ENCODE results near the gene LAX1.
"Not testable (repeated sequence)": the region's sequence is repeated elsewhere in the genome, so short reads cannot be mapped to it uniquely, and the experiment has no call there.

LAX1 gene, protein sequence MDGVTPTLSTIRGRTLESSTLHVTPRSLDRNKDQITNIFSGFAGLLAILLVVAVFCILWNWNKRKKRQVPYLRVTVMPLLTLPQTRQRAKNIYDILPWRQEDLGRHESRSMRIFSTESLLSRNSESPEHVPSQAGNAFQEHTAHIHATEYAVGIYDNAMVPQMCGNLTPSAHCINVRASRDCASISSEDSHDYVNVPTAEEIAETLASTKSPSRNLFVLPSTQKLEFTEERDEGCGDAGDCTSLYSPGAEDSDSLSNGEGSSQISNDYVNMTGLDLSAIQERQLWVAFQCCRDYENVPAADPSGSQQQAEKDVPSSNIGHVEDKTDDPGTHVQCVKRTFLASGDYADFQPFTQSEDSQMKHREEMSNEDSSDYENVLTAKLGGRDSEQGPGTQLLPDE

DNA sequence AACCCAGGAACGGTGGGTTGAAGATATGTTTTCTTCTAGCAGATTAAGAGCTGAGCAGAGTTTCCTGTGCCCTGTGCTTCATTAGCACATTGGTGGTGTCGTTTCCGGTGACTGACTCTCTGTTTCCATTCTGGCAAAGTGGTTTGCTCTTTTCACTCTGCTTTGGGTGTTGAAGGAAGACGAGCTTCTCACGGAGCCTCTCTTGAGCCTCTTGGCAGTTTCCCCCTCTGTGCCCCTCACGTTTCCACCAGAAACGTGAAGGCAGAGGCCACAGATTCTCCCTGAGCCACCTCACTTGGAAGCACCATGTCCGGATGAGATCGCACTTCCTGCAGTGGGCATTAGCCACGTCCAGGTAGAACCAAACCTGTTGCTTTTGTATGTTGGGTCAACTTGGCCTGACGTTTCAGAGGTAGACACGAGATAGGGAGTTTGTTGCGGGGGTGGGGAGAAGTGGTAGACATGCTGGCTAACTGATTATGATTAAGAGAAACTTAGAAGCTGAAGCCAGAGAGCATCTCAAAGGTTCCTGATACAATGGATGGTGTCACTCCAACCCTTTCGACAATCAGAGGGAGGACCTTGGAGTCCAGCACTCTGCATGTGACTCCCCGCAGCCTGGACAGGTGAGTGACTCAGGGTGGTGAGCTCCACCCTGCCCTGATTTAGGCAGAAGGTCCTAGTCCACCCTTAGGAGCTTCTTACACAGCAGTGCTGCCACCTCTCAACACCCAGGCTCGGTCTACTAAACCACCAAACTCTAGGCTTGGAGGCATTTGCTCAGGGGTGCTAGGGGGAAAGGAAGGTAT, at the start of gene LAX1:
LAX1 (plus strand) TSS at position 155 of the 809 bp plus-strand sequence; CDS start at position 538, 383 bp downstream.
- DNase-seq (ENCODE audit: low read depth in 1 of 2, low spot score in 1 of 2), result no peak
- in situ Hi-C loops (cut with HindIII; ENCODE audit: low pct_unique_long_range_greater_than_20kb, low sequenced_read_pairs), result no loop called here
- TF ChIP-seq JUND (IDR thresholded peaks at IDR 0.05; ENCODE audit: low read depth), result no peak

DNA sequence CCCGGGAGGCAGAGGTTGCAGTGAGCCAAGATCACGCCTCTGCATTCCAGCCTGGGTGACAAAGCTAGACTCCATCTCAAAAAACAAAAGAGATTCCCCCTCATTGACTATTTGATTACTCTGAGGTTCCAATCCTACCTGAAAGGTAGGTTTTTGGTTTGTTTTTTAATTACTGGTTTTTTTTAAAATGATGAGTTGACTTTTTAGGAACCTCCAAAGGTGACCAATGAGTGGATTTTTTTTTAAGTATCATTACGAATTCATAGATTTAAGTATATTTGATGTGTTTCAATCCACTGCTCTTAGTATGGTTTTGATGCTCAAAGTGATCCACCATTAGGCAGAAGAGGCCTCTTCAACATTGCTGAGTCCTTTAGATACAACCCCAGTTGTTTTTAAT, 47.9 kb upstream of the LAX1 start:
- in situ Hi-C loops (cut with HindIII; ENCODE audit: low pct_unique_long_range_greater_than_20kb, low sequenced_read_pairs), result no loop called here
- DNase-seq (ENCODE audit: low read depth in 1 of 2, low spot score in 1 of 2), result no peak
- TF ChIP-seq JUND (IDR thresholded peaks at IDR 0.05; ENCODE audit: low read depth), result no peak

DNA sequence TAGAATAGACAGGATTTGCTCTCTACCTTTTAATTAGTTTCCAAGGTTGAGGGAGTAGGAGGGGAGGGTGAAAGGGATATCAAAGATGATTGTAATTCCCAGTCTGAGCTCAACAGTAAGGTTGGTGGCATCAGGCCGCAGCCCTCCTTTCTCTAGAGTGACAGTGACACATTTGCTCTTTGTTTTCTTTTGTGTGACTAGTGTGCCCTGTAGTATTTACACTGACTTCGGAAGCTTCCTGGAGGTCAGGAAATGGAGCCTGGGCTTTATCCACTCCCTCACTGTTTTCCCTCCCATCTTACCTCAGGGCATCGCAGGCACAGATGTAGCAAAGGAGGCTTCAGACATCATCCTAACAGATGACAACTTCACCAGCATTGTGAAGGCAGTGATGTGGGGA, 44.7 kb upstream of the LAX1 start:
- no peak for DNase-seq (ENCODE audit: low read depth in 1 of 2, low spot score in 1 of 2)
- TF ChIP-seq JUND (IDR thresholded peaks at IDR 0.05; ENCODE audit: low read depth), result no peak
- in situ Hi-C loops (cut with HindIII; ENCODE audit: low pct_unique_long_range_greater_than_20kb, low sequenced_read_pairs), result no loop called here

DNA sequence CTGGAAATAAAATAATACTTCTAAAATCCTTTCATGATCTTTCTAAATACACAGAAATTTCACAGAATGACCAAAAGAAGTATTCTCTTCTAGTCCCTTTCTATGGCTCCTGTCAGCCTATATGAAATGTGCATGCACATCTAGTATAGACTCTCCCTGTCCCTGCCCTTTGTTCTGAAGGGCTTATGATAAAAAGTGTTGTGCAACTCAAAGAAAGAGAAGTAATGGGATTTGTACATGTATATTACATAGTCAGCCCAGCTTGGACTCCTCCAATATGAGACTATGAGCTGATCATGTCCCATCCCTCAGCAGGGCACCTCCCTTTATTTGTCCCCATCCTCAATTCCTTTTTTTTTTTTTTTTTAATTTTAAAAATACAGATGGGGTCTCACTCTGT, 42.1 kb upstream of the LAX1 start:
- no peak for TF ChIP-seq JUND (IDR thresholded peaks at IDR 0.05; ENCODE audit: low read depth)
- no peak for DNase-seq (ENCODE audit: low read depth in 1 of 2, low spot score in 1 of 2)
- in situ Hi-C loops (cut with HindIII; ENCODE audit: low pct_unique_long_range_greater_than_20kb, low sequenced_read_pairs), result no loop called here

DNA sequence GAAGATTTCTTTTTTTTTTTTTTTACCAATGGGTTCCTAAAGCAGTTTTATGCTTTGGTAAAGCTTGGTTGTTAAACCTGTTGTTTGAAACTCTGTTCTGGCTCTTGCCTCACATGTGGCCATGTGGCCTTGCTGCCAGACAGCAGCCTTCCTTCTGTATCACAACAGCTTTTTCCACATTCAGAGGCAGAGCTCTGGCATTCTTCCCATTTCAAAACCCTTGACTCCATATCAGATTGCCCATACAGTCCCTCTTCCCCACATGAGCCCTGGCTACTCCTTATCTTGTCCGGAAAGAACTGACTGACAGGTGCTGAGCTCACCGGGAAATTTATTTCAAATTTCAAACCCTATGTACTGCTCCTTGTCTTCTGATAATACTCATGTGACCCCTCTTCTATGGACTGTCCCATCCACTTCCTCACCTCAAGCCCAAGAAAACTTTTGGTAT, 38.5 kb upstream of the LAX1 start:
- in situ Hi-C loops (cut with HindIII; ENCODE audit: low pct_unique_long_range_greater_than_20kb, low sequenced_read_pairs), result no loop called here
- no peak for TF ChIP-seq JUND (IDR thresholded peaks at IDR 0.05; ENCODE audit: low read depth)

DNA sequence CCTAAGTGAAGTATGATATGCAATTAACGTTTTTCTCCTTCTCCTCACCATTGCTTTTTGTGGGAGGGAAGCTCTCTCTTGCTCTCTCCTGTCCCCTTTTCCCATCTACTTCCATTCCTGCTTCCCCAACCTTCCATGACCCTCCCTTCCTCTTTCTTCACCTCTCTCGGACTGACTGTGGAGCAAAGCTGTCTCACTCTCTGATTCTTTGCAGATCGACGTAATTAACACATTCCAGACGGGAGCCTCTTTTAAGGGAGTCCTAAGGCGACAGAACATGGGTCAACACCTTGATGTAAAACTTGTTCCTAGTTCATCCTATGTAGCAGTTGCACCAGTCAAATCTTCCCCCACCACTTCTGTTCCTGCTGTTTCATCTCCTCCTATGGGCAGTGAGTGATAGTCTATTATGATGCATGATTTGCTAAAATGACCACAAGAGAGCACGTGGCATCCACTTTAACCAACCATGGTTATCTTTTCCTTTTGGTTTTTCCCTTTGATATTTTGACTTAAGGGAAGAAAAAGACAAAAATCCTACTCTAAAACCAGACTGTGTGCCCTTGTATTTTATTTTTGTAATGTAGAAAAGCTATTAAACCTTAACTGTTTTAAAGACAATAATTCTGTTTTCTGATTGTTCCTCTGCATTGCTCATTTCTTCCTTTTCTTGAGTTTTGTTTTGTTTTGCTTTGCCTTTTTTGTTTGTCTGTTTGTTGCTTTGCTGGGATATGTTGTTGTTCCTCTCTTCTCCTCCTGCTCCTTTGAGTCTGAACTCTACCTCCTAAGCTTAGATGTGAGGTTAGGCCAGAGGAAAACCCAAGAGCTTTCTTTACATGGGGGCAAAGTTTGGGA, 31.7 kb upstream of the LAX1 start:
- in situ Hi-C loops (cut with HindIII; ENCODE audit: low pct_unique_long_range_greater_than_20kb, low sequenced_read_pairs), result no loop called here

More for the DNA sequence above, 38.5 kb upstream of the LAX1 start:
- DNase-seq (ENCODE audit: low read depth in 1 of 2, low spot score in 1 of 2), result no peak

DNA sequence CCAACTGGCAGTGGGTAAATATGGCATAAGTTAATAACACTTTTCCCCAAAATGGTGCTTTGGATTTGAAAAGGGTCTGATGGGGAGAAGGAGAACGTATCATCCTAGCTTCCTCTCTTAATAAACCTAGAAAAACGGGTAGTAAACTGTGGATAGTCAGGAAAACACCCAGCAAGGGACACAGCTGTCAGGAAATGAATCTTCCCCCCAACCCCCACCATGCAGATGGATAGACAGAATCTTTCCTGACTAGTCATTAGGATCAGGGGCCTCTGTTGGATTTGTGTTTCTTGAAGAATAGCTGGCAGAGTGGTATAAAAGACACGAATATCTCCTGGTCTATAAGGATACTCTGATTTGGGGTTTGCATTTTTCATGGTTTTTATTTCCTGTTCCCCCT, 22.5 kb upstream of the LAX1 start:
- DNase-seq (ENCODE audit: low read depth in 1 of 2, low spot score in 1 of 2), result no peak
- in situ Hi-C loops (cut with HindIII; ENCODE audit: low pct_unique_long_range_greater_than_20kb, low sequenced_read_pairs), result no loop called here
- TF ChIP-seq JUND (IDR thresholded peaks at IDR 0.05; ENCODE audit: low read depth), result no peak

More for the DNA sequence above, 31.7 kb upstream of the LAX1 start:
- TF ChIP-seq JUND (IDR thresholded peaks at IDR 0.05; ENCODE audit: low read depth), result no peak
- no peak for DNase-seq (ENCODE audit: low read depth in 1 of 2, low spot score in 1 of 2)

DNA sequence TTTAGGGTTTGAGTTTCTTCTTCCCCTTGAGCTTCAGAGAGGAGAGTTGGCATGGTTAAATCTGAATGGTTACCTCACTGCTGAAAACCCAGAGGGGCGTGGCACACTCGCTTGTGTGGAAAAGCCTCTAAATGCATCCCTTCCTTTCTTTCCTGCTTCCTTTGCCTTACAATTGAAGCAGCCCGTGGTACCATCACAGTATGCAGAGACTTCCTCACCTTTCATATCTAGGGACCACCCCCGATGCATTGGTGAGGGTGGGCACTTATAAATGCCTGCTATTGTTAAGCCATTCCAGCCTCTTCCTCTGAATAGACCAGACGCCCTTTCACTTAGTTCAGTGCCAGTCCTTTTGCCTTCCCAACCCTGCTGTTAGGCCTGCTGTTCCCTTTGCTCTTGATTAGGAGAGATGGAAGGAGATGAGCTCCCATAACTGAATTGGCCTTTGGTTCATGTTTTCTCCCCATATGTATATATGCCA, 21.9 kb upstream of the LAX1 start:
- in situ Hi-C loops (cut with HindIII; ENCODE audit: low pct_unique_long_range_greater_than_20kb, low sequenced_read_pairs), result no loop called here
- DNase-seq (ENCODE audit: low read depth in 1 of 2, low spot score in 1 of 2), result no peak
- TF ChIP-seq JUND (IDR thresholded peaks at IDR 0.05; ENCODE audit: low read depth), result no peak

DNA sequence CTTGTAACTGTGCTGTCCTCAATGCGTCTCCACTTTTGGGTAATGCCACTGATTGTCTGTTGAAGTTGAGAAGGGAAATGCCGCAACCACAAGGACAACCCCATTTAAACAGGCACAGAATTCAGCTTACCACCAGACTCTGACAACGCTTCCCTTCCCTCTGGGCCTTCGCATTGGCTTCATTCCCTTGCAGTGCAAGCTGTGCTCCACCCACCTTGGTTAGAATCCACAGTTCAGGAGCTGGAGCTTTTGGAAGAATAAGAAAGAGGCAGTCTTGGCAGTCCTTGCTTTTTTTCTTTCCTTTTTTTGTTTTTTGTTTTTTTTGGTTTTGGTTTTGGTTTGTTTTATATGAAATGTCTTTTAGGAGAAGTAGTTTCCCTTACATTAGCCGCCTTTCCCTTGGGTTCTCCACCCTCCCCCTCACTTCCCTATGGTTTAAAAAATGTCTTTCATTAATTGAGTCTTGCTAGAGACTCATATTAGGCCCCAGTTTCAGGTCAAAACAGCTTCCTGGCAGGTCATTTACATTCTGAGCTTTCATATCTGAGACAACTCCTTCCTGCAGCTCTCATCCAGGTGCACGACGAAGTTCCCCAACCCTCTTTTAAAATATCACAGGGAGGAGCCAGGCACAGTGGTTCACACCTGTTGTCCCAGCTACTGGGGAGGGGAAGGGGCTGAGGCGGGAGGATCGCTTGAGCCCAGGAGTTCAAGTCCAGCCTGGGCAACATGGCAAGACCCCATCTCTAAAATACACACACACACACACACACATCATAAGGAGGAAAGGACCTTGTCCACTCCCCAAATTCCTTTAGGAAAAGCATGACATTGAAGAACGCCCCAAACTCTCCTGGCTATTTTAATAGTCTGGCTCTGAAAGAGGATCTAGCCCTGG, 20.7 kb upstream of the LAX1 start:
- TF ChIP-seq JUND (IDR thresholded peaks at IDR 0.05; ENCODE audit: low read depth), result no peak
- in situ Hi-C loops (cut with HindIII; ENCODE audit: low pct_unique_long_range_greater_than_20kb, low sequenced_read_pairs), result no loop called here
- no peak for DNase-seq (ENCODE audit: low read depth in 1 of 2, low spot score in 1 of 2)

DNA sequence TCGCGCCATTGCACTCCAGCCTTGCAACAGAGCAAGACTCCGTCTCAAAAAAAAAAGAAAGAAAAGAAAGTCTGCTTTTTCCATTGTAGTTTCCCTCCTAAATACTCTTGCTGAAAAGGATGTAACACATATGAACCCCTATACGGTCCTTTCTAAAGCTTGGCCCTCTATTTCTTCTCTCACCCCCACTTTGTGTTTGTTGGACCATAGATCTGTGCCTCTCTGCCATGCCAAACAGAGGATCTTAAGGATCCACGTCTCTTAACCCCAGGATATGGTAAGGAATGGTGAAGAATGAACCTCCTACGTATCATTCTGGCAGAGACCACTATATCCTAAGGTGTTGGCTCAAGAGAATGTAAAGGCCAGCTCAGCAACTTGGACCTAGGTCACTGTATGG, 18.7 kb upstream of the LAX1 start:
- TF ChIP-seq JUND (IDR thresholded peaks at IDR 0.05; ENCODE audit: low read depth), result no peak
- no peak for DNase-seq (ENCODE audit: low read depth in 1 of 2, low spot score in 1 of 2)
- in situ Hi-C loops (cut with HindIII; ENCODE audit: low pct_unique_long_range_greater_than_20kb, low sequenced_read_pairs), result no loop called here

DNA sequence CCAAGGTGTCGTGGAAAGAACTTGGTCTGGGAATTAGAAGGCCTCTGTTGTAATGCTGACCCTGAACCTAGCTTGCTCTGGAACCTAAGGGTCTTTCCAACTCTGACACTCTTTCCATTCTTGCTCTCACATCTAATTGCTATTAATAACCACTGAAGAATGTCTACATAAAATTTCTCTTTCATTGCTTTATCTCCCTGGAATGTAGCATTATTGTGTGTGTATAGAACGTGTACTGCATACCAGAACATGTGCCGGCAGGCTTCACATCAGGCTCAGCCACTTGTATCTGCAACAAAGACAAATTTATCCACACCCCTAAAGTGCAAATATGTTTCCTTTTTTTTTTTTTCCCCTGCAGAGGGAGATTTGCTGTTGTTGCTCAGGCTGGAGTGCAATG, 13.9 kb upstream of the LAX1 start:
- no peak for DNase-seq (ENCODE audit: low read depth in 1 of 2, low spot score in 1 of 2)
- no peak for TF ChIP-seq JUND (IDR thresholded peaks at IDR 0.05; ENCODE audit: low read depth)
- in situ Hi-C loops (cut with HindIII; ENCODE audit: low pct_unique_long_range_greater_than_20kb, low sequenced_read_pairs), result no loop called here

DNA sequence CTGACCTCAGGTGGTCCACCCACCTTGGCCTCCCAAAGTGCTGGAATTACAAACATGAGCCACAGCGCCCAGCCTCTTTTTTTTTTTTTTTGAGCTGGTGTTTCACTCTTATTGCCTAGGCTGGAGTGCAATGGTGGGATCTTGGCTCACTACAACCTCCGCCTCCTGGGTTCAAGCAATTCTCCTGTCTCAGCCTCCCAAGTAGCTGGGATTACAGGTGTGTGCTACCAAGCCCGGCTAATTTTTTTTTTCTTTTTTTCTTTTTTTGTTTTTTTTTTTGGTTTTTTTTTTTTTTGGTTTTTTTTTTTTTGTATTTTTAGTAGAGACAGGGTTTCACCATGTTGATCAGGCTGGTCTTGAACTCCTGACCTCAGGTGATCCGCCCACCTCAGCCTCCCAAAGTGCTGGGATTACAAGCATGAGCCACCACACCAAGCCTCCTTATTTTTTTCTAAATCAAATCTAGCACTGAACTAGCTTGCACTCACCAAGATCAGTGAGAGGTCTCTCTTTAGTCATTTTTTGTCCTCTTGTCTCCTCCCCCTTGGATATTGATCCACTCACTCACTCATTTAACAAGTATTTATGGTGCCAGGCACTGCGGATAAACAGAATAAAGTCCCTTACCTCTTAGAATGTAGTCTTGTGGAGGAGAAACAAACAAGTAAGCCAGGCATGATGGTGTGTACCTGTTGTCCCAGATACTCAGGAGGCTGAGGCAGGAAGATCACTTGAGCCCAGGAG, 13.2 kb upstream of the LAX1 start:
- DNase-seq (ENCODE audit: low read depth in 1 of 2, low spot score in 1 of 2); in situ Hi-C loops (cut with HindIII; ENCODE audit: low pct_unique_long_range_greater_than_20kb, low sequenced_read_pairs): not testable (repeated sequence)

Measured in T47D (cell line).